Measurements from ENCODE around the gene SOX21. TPM values are rescaled to one million over a fixed set of nuclear protein-coding genes. Genes with fewer than 3 reads are reported as not detected.

SOX21 gene
- total RNA-seq, 1 donor from 2014 or later: 79.5 TPM

DNA sequence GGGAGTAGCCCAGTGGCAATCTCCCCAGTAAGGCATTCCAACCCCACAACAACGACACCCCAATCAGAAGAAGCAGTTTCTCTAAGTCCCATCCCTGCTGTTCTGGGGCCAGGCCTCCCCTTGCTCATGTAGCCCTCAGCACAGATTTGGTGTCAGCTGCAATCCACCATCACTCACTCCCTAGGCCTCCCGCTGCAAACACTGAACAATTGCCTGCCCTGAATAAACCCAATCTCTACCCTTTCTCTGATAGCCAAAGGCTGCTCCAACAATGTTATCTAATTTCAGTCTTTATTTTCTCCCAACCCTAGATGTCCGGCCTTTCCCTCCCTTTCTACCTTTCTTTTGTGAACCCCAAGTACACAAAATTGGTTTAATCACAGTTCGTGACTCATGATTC is 5.6 kb upstream of the SOX21 start:
- Mint-ChIP-seq H3K36me3 (ENCODE audit: low read depth) (peaks cover 5% of the 10 kb centered on the region), H3K27ac (ENCODE audit: unreplicated experiment) (no peak overlapping the region), H3K27me3 (ENCODE audit: low read depth) (peaks cover 56% of the 10 kb centered on the region), H3K4me3 (peak overlapping the region; percentile 20), H3K4me1 (peaks cover 57% of the 10 kb centered on the region), H3K9me3 (no peaks in the 10 kb centered on the region)
- DNase-seq (ENCODE audit: low read depth, low spot score): no peak
- TF ChIP-seq, protein P1, sequence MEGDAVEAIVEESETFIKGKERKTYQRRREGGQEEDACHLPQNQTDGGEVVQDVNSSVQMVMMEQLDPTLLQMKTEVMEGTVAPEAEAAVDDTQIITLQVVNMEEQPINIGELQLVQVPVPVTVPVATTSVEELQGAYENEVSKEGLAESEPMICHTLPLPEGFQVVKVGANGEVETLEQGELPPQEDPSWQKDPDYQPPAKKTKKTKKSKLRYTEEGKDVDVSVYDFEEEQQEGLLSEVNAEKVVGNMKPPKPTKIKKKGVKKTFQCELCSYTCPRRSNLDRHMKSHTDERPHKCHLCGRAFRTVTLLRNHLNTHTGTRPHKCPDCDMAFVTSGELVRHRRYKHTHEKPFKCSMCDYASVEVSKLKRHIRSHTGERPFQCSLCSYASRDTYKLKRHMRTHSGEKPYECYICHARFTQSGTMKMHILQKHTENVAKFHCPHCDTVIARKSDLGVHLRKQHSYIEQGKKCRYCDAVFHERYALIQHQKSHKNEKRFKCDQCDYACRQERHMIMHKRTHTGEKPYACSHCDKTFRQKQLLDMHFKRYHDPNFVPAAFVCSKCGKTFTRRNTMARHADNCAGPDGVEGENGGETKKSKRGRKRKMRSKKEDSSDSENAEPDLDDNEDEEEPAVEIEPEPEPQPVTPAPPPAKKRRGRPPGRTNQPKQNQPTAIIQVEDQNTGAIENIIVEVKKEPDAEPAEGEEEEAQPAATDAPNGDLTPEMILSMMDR (conservative IDR thresholded peaks at IDR 0.05): no peak

DNA sequence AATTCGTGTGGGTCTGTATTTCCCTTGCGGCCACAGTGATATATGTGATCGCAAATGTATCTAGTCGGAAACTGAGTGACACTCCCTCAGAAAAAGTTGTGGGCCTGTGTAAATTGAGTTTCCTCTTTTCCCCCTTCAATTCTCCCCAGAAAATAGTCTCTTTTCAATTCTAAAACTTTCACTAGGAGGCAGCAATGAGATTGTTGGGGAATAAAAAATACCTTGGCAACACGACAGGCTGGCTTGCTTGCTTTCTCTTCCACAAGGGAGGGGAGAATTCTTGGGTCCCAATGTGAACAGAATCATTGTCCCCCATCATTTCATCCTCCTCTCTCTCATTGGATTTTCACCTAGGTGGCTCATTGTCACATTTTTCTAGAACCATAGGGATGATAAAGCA is 3.7 kb upstream of the SOX21 start:
- TF ChIP-seq, protein P1 (conservative IDR thresholded peaks at IDR 0.05): peak; percentile 55
- Mint-ChIP-seq H3K4me1 (peaks cover 50% of the 10 kb centered on the region), H3K4me3 (peak overlapping the region; percentile 68), H3K9me3 (no peaks in the 10 kb centered on the region), H3K27me3 (ENCODE audit: low read depth) (peaks cover 56% of the 10 kb centered on the region), H3K27ac (ENCODE audit: unreplicated experiment) (no peak overlapping the region), H3K36me3 (ENCODE audit: low read depth) (peaks cover 9% of the 10 kb centered on the region)
- no peak for DNase-seq (ENCODE audit: low read depth, low spot score)

DNA sequence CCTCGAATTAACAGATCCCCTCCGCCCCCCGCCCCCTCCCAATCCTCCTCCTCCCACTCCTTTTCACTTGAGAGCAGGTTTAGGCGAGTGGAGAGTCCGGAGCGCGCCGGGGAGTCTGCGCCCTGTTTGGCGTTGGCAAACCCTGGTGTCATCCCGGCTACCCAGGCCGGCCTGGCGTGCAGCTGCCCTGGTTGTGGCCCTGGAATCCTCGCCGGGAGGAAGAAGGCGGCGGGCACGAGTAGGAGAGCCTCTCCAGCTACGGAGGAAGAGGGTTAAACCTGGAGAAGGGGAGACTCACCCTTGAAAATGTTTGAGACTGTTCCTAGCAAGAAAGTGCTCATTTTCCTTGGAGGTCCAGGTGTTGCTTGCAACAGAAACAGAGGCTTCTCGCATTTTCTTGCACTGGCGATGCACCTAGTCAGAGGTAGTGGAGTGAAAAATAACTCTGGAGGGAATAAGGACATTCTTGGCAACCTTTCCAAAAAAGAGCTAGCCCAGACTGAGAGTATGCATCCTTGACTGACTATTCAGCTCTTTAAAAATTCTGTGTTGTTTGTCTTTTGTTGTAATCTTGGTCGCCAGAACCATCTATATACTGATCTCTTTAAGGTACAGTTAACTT is 1.3 kb upstream of the SOX21 start:
- Mint-ChIP-seq H3K27me3 (ENCODE audit: low read depth) (peaks cover 73% of the 10 kb centered on the region), H3K4me3 (peak overlapping the region; percentile 97), H3K4me1 (peaks cover 62% of the 10 kb centered on the region), H3K27ac (ENCODE audit: unreplicated experiment) (peak overlapping the region; percentile 80), H3K9me3 (no peaks in the 10 kb centered on the region), H3K36me3 (ENCODE audit: low read depth) (peaks cover 17% of the 10 kb centered on the region)
- TF ChIP-seq, protein P1 (conservative IDR thresholded peaks at IDR 0.05): no peak
- no peak for DNase-seq (ENCODE audit: low read depth, low spot score)

DNA sequence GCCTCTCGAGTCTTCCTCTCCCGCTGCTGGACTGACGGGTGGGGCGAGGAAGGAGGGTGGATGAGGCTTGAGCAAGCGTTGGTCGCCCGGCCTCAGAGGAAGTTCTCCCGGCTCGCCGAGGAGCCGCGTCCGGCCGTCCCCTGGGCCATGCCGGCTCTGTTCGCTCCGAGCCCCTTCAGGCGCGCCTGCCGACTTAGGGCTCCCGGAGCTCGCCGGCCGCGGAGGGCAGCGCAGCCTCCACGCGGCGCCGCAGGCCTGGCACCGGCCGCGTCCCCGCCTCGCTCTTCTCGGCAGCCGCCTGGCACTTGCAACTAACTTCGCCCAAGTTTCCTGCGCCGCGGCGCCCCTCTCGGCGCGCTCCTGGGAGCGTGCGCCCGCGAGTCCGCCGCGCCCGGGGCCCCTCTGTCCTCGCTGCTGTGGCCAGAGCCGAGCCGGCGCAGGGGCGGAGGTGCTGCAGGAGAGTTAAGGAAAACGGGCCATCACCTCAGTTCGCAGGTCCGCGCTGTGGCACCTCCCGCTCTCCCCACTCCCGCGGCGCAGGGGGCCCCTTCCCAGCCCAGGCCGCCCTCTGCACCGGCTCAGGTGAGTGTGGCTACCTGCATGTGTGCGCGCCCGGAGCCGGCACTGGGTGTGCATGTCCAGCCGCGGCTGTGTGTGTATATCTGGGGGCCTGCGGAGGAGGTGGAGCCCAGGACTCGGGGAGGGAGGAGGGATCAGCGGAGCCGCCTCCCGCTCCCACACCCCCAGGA is 641 bp upstream of the SOX21 start:
- TF ChIP-seq, protein P1 (conservative IDR thresholded peaks at IDR 0.05): no peak
- peak overlapping the region; percentile 100 for H3K4me3 Mint-ChIP-seq
- peaks cover 21% of the 10 kb centered on the region for H3K36me3 Mint-ChIP-seq (ENCODE audit: low read depth)
- no peak overlapping the region for H3K27ac Mint-ChIP-seq (ENCODE audit: unreplicated experiment)
- H3K27me3 Mint-ChIP-seq (ENCODE audit: low read depth): peaks cover 78% of the 10 kb centered on the region
- DNase-seq (ENCODE audit: low read depth, low spot score): peak; percentile 52
- H3K4me1 Mint-ChIP-seq: peaks cover 66% of the 10 kb centered on the region
- H3K9me3 Mint-ChIP-seq: no peaks in the 10 kb centered on the region

DNA sequence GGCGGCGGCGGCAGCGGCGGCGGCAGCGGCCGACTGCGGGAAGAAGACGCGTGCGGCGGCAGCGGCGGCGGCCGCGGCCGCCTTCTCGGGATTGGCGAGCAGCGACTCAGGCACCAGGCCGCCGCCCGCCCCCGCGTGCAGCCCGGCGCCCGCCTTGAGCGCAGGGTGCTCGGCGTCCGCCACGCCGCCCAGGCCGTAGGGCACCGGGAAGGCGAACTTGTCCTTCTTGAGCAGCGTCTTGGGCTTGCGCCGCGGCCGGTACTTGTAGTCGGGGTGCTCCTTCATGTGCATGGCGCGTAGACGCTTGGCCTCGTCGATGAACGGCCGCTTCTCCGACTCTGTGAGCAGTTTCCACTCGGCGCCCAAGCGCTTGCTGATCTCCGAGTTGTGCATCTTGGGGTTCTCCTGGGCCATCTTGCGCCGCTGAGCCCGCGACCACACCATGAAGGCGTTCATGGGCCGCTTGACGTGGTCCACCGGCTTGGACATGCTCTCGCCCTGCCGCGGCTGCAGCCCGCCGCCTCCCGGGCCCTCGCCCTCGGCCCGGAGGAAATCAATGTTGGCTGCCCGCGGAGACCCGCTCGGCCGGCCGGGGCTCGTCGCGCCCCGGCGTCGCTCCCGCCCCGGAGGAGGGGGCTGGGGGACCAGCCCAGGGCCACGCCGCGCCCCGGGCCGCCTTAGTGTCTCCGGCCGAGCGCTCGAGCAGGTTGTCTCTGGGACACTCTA is 621 bp downstream of the SOX21 start:
- Mint-ChIP-seq H3K9me3 (no peaks in the 10 kb centered on the region), H3K4me3 (peak overlapping the region; percentile 100), H3K4me1 (peaks cover 63% of the 10 kb centered on the region), H3K27me3 (ENCODE audit: low read depth) (peaks cover 80% of the 10 kb centered on the region), H3K36me3 (ENCODE audit: low read depth) (peaks cover 18% of the 10 kb centered on the region), H3K27ac (ENCODE audit: unreplicated experiment) (peak overlapping the region; percentile 98)
- TF ChIP-seq, protein P1 (conservative IDR thresholded peaks at IDR 0.05): no peak
- peak; percentile 36 for DNase-seq (ENCODE audit: low read depth, low spot score)
